Neural cell (in vitro differentiated cells): Measurements from ENCODE around the gene SLC5A5.

Experiments
- CTCF ChIP-seq: fragments of 450-650 bp; IDR thresholded peaks from 2 replicates; pipeline ENCODE4 v1.5.1; 2014; ENCODE audit warnings: antibody characterized with exemption, mild to moderate bottlenecking, moderate library complexity; ENCODE audit not compliant: poor library complexity, severe bottlenecking
- EP300 ChIP-seq: fragments of 450-650 bp; conservative IDR thresholded peaks from 2 replicates; pipeline ENCODE4 v1.6.1; 2014; ENCODE audit warnings: antibody characterized with exemption, mild to moderate bottlenecking, moderate library complexity; ENCODE audit not compliant: poor library complexity, severe bottlenecking
- EZH2 ChIP-seq: fragments of 200-600, 300-800 bp; shearing (Covaris generic), sonication (generic); IDR thresholded peaks from 2 replicates; pipeline ENCODE4 v1.6.1; 2014; ENCODE audit warnings: antibody characterized with exemption, low read length, borderline replicate concordance, mild to moderate bottlenecking; ENCODE audit not compliant: insufficient read depth, poor library complexity, severe bottlenecking
- POLR2AphosphoS5 ChIP-seq: IDR thresholded peaks from 2 replicates; pipeline ENCODE4 v1.6.1; 2012
- REST ChIP-seq: IDR thresholded peaks from 2 replicates; pipeline ENCODE4 v1.6.1; 2012; ENCODE audit warnings: borderline replicate concordance

GRCh38 chr19:17848595-17849292, 23.0 kb upstream of the SLC5A5 start:
- TF ChIP-seq CTCF (no peak), POLR2AphosphoS5 (no peak), EZH2 (no peak), REST (no peak), EP300 (no peak)
